Neural progenitor cell (in vitro differentiated cells): Measurements from ENCODE around the gene NLRC3.

Experiments
- EZH2 ChIP-seq: fragments of 200-600 bp; sonication (generic); IDR thresholded peaks from 2 replicates; pipeline ENCODE4 v1.6.1; 2017; ENCODE audit warnings: antibody characterized with exemption, mild to moderate bottlenecking, moderate library complexity
- EZH2phosphoT487 ChIP-seq: fragments of 200-600 bp; sonication (generic); IDR thresholded peaks from 2 replicates; pipeline ENCODE4 v1.6.1; 2017; ENCODE audit warnings: antibody characterized with exemption
- TF ChIP-seq, protein P1 (sequence below): fragments of 200-600 bp; sonication (generic); IDR thresholded peaks from 2 replicates; pipeline ENCODE4 v1.5.1; 2017; ENCODE audit warnings: antibody characterized with exemption, mild to moderate bottlenecking

DNA sequence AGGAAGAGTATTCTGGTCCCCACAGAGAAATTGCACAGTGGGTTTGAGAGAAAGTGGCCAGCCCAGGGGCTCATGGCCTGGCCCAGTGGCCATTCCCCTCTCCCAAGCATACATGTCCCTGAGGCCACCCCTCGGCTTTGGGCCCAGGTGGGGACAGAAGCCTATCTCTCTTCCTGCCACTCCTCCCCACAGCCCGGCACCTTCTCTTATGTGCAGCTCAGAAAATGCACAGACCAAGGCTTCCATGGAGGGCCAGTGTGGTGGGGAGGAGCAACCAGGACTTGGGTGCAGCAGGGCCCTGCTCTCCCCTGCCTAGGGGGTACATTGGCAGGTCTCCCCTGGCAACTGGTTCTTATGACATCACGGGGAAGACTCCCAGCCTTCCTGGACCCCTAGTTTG lies 82.0 kb downstream of the NLRC3 start, which contains the start of gene C16orf90:
- TF ChIP-seq, protein P1, sequence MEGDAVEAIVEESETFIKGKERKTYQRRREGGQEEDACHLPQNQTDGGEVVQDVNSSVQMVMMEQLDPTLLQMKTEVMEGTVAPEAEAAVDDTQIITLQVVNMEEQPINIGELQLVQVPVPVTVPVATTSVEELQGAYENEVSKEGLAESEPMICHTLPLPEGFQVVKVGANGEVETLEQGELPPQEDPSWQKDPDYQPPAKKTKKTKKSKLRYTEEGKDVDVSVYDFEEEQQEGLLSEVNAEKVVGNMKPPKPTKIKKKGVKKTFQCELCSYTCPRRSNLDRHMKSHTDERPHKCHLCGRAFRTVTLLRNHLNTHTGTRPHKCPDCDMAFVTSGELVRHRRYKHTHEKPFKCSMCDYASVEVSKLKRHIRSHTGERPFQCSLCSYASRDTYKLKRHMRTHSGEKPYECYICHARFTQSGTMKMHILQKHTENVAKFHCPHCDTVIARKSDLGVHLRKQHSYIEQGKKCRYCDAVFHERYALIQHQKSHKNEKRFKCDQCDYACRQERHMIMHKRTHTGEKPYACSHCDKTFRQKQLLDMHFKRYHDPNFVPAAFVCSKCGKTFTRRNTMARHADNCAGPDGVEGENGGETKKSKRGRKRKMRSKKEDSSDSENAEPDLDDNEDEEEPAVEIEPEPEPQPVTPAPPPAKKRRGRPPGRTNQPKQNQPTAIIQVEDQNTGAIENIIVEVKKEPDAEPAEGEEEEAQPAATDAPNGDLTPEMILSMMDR = no peak
- no peak for TF ChIP-seq EZH2
- TF ChIP-seq EZH2phosphoT487 = no peak
